ENCODE results near the gene THSD7A.

GRCh38 chr7:11587814-11588213 lies 244.2 kb downstream of the THSD7A start:
- TF ChIP-seq, protein P1, sequence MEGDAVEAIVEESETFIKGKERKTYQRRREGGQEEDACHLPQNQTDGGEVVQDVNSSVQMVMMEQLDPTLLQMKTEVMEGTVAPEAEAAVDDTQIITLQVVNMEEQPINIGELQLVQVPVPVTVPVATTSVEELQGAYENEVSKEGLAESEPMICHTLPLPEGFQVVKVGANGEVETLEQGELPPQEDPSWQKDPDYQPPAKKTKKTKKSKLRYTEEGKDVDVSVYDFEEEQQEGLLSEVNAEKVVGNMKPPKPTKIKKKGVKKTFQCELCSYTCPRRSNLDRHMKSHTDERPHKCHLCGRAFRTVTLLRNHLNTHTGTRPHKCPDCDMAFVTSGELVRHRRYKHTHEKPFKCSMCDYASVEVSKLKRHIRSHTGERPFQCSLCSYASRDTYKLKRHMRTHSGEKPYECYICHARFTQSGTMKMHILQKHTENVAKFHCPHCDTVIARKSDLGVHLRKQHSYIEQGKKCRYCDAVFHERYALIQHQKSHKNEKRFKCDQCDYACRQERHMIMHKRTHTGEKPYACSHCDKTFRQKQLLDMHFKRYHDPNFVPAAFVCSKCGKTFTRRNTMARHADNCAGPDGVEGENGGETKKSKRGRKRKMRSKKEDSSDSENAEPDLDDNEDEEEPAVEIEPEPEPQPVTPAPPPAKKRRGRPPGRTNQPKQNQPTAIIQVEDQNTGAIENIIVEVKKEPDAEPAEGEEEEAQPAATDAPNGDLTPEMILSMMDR (IDR thresholded peaks at IDR 0.05 in 2 of 3, conservative IDR thresholded peaks at IDR 0.05 in 1 of 3; ENCODE audit: insufficient read depth in 2 of 3, low read depth in 1 of 3, low read length in 3 of 3): no peak
- TF ChIP-seq MAFF (IDR thresholded peaks at IDR 0.05; ENCODE audit: low read length) (no peak), POLR2A (conservative IDR thresholded peaks at IDR 0.05) (no peak), PTTG1 (tag; IDR thresholded peaks at IDR 0.05; ENCODE audit: low read depth) (no peak), MXI1 (IDR thresholded peaks at IDR 0.05; ENCODE audit: low read depth, low read length) (no peak), CREB3 (tag; conservative IDR thresholded peaks at IDR 0.05; ENCODE audit: low read depth) (no peak), ZNF77 (CRISPR knock-in tag; IDR thresholded peaks at IDR 0.05) (no peak), JUNB (CRISPR knock-in tag; conservative IDR thresholded peaks at IDR 0.05) (no peak), L3MBTL2 (IDR thresholded peaks at IDR 0.05) (no peak), FOXA1 (IDR thresholded peaks at IDR 0.05; ENCODE audit: borderline replicate concordance) (no peak), FOXP1 (CRISPR knock-in tag; IDR thresholded peaks at IDR 0.05) (no peak), POLR2AphosphoS5 (IDR thresholded peaks at IDR 0.05; ENCODE audit: control insufficient read depth, insufficient read depth, low read depth, low read length) (no peak), ZNF444 (CRISPR knock-in tag; IDR thresholded peaks at IDR 0.05) (no peak)
